H1 (cell line): ENCODE measurements around the gene SMPX. TPM values are rescaled to one million over a fixed set of nuclear protein-coding genes. Genes with fewer than 3 reads are reported as not detected.

Source experiments
- RXRA ChIP-seq: IDR thresholded peaks from 2 replicates; pipeline ENCODE4 v1.6.1; 2011; ENCODE audit warnings: low read depth, mild to moderate bottlenecking, low read length, moderate library complexity; ENCODE audit not compliant: insufficient read depth
- TAF7 ChIP-seq: optimal IDR thresholded peaks from 2 replicates; pipeline ENCODE3; 2011; ENCODE audit warnings: low read depth, mild to moderate bottlenecking, inconsistent platforms, low read length, moderate library complexity, borderline replicate concordance
- polyA plus RNA-seq, 7 experiments: library from polyadenylated mRNA; depleted of rRNA in 3 of 7; stranded (reverse) in 5 of 7; unstranded in 2 of 7; fragments of >200 nt in 5 of 7; fragments of 200-250 nt in 2 of 7; gene quantifications; 1 replicate in 5 of 7; 2 replicates in 1 of 7; 4 replicates in 1 of 7; pipeline versions ENCODE4 v1.2.1 to v1.2.3, GENCODE V29; 2011 to 2013; ENCODE audit warnings: missing spikeins in 2 of 7, mixed read lengths in 2 of 7
- total RNA-seq: library from RNA; stranded (reverse); fragmentation: NEBNext Ultra II Directional; extraction: Animal tissue kit (Norgen Biotek cat#: 25700); gene quantifications from 2 replicates; pipeline ENCODE4 v1.2.1, GENCODE V29; 2021

Gene SMPX
- total and polyA plus RNA-seq, 2 of the 8 experiments (the other 6 are each of a cell fraction or from before 2014, with no cell fraction given), result not detected

- TF ChIP-seq TAF7, result no peak
- TF ChIP-seq RXRA, result no peak
- TF ChIP-seq, all 59 proteins: peak for 0
These were observed 42.6 kb downstream of the SMPX start (continued) for GRCh38 chrX:21715337-21715736.
